ENCODE results near the gene RETSAT.
"Not testable (repeated sequence)": the region's sequence is repeated elsewhere in the genome, so short reads cannot be mapped to it uniquely, and the experiment has no call there.

RETSAT gene

DNA sequence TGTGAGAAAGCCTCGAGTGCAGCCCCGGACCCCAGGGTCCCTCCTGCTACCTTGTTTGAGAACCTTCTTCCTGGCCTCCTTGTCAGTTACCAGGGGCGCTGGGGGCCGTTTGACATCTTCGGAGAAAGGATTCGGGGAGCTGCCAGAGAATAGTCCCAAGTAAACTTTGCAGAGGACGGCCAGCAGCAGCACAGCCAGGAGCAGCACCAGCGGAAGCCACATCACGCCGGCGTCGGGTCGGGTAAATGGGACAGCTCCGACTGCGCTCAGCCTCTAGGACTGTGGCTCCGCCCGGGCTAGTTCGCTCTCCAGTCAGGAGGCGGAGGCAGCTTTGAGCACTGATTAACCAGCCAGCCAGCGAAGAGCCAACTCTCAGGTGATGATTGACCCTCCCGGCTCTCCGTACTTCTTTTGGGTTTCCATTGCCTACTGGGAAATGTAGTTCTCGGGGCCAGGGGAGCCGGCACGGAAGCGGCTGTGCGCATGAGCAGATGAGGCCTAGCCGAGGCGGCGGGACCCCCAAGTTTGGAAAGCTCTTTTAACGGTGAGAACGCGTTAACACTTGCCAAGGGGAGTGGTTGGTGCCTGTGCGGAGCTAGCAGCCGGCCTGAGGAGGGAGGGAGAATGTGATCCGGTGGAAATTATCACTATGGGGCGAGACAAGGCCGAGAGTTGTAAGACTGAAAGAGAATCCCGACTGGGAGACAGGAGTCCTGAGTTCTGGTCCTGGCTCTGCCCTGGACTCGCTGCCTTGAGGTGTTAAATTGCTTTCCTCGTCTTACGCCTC lies at the start of gene RETSAT, which contains the start of gene ELMOD3:
RETSAT (minus strand) TSS at position 243 of the 787 bp plus-strand sequence; CDS start at position 222, 21 bp downstream.
ELMOD3 (plus strand) TSS at position 484 of the 787 bp plus-strand sequence. CDS start 2,430 bp downstream, outside the sequence.
- peak; percentile 90 for DNase-seq

DNA sequence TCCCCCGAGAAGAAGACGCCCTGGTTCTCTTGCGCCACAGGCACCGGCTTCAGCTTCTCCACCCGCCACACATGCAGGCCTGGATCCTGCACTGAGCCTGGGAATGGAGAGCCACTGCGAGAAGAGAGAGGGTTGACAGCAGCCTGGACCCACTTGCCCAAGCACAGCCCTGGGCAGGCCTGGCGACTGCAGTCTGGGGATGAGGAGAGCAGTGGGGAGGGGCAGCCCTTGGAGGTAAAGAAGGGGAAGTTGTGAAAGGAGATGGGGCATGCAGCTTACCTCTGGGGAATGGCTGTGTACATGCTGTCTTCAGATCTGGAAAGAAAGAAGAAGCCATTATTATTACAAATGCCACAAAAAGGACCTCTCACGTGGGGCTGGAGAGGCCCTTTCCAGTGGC lies 47.5 kb upstream of the RETSAT start:
- DNase-seq = no peak

DNA sequence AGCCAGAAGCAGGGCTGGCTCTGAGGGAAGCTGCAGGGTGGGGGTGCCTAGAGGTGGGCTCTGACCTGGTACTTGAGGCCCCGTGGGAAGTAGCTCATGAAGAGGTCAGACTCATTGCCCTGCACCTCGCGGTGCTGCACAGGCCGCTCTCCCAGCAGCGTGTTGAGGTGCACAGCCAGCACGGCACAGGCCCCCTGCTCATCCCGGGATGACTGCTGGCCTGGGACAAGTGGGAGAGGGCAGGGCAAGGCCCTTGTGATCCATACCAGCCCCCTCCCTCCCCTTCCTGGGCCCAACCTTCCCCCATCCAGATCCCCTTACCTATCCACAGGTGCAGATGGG lies 47.1 kb upstream of the RETSAT start:
- DNase-seq = no peak

DNA sequence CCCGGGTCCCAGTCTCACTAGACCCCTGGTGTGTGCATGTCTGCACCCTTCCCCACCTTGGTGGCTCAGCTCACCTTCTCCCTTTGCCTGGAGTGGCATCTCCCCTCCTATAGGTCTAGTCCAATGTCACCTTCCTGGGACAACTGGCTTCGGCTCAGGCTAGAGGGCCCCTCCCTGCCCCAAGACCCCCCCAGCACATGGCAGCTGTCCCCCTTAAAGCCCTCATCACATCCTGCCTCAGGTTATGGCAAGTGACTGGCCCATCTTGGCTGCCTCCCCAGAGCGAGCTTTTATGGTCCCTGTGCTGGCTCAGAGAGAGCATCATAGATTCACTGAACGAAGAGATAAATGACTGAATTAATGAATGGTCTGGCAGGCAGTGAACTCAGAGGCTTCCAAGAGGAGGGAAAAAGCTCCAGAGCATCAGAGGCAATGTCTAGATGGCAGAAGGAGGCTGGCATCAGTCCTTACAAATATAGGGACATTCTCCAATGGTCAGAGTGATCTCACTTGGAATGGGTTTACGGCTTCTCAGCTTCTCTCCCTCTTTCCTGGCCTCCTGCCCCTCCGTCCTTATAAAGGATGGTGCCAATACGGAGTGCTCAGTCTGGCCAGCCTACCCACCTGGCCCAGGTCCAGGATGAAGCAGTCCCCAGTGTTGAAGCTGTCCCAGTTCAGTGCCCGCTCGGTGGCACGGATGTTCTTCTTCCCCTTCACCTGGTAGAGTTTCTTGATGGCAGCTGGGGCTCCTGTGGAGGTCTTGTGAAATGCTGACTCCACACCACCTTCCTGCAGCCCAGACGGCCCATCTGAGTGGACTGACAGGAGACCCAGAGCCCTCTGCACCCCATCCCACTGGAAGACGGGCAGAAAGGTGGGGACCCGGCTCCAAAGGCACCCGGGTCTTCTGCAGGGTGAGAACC lies 46.5 kb upstream of the RETSAT start:
- no peak for DNase-seq

DNA sequence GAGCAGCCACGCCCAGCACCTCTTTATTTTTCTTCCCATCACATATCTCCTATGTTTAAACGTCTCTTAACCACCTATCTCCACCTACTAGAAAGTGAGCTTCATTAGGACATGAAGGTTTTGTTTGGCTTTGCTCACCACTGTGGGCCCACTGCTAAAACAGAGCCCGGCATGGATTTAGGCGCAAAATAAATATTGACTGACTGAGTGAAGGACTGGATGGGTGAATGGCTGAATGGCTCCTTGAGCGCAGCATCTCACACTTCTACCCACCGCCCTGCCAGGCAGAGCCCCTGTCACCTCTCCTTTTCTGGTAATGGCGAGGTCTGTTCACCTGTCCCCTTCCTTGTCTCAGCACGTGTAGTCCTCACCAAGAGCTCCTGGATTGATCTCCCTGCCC lies 45.7 kb upstream of the RETSAT start:
- DNase-seq = peak; percentile 22

DNA sequence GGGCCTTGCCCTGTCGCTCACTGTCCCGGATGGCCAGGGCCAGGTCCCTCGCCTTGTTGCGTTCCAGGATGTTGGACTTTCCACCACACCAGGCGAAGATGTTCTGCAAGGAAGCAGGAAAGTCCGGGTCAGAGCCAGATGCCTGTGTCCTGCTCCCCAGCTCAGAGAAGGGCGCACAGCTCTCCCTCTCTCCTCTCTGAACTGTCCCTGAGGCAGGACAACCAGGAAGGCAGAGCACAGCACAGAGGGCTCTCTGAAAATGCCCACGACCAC lies 44.8 kb upstream of the RETSAT start:
- DNase-seq = peak; percentile 22

DNA sequence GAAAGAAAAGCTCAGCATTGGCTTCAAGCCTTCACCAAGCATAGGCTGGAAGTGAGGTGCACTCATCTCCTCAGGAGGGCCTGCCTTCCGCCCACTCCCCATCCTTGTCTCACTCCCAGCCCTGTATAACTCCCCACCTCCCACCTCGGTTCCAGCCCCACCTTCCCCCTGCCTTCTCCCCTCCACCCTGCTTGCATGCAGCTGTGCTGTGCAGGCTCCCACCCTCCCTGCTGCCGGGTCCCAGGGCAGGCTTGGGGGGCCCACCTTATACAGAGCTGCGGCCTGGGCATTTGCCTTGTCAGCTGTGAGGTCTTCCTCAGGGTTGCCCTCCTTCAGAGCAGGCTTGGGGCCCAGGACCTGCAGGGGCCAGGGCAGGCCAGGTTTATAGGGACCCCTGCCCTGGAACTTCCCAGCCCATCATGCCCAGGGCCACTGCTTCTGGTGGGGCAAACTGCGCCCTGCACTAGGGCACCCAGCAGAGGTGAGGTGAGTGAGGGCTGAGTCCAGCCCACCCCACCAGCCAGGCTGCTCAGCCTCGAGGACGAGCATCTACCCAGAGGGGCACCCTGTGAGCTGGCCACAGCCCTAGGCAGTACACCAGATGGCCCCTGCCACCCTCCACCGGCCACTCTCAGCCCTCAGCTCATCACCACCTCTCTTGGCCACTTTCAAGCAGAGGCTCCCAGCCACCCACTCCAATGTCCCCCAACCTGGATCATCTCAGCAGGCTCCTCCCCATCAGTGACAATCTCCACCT lies 44.3 kb upstream of the RETSAT start:
- DNase-seq = peak; percentile 23

DNA sequence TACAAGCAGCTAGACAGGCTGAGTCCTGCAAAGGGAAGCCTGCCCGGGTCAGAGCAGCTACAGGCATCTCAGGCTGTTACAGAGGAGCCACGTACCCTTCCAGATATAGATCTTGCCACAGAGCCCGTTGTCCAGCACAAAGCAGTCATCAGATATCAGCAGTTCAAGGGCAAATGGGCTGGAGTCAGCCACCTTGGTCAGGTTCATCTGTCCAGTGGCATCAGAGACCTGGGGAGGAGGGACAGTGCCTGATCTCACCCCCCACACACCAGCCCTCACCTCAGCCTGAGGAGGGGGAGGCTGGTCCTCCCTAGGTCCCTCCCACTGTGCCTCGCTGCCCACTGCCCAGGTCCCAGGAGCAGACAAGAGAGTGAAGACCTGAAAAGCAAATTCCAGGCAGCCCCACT lies 43.6 kb upstream of the RETSAT start:
- no peak for DNase-seq

DNA sequence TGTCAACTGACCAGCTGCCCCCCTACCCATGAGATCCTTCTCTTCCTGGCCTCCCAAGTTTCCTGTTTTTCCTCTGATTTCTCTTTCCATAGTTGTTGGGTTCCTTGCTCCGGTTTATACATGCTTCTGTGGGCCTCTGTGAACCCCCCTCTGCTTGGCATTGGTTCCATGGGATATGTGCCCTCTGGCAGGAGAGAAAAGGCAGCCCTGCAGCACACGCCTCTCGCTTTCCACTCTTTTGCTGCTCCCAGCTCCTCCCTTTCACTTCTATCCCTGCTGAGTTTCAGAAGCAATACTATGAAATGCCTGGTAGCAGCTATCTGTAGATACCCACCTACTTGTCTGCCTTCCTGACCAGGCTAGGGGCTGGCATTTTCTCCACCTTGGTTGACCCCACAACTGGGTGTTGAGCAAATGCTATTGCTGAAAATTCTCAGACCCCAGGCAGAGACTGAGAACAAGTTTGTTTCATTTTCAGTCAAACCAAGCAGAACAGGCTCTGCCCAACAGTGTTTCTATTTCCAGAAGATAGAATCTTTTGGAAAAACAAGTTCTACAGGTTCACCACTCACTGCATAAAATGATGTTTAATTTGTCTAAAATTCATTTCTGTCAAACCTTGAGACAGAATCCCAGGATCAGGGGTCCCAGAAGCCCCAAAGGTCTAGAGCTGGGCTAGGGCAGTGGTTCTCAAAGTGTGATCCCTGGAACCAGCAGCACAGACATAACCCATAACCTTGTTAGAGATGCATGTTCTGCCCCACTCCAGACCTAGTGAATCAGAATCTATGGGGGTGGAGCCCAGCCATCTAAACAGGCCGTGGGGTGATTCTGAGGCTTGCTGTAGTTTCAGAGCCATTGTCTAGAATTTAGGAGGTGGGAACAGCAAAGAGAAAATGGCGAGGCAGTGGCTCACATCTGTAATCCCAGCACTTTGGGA lies 42.5 kb upstream of the RETSAT start:
- DNase-seq = no peak

DNA sequence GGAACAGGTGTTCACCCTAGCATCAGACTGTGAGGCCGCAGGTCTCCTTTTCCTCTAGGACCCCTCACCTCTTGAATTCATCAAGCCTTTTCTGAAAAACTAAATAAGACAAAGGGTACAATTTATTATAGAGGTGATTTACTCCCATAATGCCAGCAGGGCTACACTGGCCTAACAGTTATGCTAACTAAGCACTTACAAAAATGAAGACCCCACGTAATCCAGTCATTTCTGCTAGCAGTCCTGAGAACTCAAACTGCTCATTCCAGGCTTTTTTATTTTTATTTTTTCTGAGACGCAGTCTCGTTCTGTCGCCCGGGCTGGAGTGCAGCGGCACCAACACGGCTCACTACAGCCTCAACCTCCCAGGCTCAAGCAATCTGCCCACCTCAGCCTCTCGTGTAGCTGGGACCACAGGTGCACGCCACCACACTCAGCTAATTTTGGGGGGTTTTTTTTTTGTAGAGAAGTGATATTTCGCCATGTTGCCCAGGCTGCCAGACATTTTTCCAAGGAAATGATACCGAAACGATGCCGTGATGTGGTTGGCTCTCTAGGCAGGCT lies 41.7 kb upstream of the RETSAT start:
- DNase-seq = no peak

DNA sequence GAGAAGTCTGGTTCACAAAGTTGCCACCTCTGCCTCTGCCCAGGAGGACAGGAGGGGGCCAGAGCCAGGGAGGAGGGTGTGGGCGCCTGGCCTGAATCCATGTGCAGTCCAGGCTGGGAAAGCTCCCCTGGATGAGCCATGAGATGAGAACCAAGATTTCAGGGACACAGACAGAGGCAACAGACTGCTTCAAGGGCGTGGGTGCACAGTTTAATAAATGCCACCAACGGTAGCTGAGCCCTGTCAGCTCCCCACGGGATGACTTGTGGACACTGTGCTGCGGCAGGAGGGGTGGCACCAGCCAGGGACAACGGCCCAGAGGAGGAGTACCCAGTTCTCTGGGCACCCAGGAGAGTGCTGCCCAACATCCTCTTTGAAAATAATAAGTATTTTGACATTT lies 40.6 kb upstream of the RETSAT start:
- DNase-seq = no peak

DNA sequence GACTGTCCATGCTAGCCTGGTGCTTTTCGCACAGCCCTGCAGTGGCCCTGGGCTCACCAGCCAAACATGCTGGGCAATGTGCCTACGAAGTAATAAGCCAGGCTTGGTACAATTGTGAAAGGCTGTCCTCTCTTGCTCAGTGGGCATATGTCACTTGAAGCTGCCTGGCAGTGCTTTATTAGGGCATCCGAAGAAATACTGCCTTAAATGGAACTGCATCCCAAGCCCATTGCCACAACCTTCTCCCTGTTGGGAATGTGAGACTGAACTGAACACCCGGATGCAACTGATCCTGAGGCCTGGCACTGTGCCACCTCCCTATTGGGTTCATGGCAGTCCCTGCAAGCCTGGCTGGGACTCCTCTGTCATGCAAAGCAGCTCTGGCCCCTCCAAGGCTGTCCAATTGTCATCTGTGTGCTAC lies 39.9 kb upstream of the RETSAT start:
- DNase-seq = no peak

DNA sequence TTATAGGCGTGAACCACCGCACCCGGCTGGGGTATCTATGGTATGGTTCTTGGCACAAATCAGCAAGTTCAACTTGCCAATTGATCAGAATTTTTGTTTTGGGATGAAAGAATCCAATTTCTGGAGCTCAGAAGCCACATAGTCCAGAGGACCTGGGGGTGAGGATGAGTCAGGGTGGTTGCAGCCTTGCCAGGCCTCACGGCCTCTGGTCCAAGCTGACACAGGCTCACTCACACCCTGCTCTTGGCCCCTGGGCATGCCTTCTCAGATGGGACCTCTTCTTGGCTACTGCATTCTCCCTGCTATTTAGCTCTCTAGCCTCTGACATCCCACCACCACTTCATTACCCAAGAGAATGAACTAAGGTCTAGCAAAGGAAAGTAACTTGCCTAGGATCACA lies 39.5 kb upstream of the RETSAT start:
- no peak for DNase-seq

DNA sequence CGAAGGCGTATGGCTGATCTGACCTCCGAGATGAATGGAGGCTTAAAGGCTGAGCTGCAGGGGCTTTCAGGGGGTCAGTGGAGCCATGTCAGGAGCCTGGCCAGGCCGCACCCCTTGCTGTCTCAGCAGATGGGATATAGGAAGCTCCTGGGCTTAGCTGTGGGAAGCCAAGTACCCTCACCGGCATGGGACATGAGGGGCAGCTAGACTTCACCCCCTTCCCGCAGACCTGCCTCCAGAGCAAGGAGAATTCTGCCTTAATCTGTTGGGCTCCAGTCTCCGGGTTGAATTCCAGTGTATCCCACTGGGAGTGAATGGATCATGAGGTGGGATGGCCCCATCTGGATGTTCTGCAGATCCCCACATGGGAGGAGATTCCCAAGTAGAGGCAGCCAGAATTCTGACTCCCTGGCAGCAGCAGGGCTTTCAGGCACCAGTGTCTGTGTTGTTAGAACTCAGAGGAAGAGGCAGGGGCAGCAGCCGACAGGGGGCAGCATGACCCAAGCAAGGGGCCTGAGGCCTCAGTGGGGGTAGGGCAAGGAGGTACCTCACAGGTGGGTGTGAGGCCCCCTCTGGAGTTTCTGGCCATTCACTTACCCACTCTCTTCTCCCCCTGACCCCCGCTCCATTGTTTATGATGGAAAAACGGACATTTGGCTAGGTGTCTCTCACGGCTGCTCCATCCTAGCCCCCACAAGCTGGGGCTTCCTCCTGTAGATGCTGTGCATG lies 36.8 kb upstream of the RETSAT start:
- DNase-seq = peak; percentile 68

DNA sequence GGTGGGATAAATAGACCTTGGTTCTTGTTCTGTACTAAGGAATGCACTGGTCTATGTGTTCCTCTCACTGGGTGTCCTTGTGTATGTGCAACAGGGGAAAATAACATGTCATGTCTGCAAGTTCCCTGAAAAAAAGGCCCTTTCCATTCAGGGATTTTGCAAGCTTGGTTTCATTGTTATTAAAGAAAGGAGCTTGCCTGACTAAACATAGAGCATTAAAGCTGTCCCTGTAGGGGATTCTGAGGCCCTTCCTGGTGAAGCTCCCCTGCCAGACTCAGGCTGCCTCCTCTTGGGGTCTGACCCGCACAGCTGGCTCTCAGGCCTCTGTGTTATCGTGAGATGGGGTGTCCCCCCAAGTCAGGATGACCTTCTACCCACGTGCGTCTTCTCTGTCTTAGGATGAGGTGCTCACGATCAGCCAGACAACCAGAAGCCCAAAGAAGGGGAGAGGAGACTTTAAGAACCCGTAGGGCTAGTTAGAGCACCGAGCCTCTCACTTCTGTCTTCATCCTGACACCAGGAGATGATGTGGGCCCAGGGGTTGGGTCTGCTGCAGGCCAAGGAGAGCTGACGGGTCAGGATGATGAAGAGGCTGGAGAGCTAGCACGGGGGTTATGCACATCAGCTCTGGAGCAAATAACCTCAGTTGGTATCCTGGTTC lies 34.7 kb upstream of the RETSAT start:
- no peak for DNase-seq

DNA sequence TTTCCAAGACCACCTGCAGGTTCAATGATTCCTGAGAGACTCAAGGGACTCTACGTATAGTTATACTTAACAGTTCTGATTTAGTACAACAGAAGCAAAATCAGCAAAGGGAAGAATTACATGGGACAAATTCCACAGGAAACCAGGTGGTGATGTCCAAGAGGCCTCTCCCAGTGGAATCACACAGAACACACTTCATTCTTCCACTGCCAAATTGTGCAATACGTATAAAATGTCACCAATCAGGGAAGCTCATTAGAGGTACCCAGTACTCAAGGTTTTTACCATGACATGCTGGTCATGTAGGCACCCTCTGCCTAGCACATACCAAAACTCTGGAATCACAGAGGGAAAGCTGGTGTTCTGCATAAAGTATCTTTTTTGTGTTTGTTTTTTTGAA lies 33.4 kb upstream of the RETSAT start:
- no peak for DNase-seq

DNA sequence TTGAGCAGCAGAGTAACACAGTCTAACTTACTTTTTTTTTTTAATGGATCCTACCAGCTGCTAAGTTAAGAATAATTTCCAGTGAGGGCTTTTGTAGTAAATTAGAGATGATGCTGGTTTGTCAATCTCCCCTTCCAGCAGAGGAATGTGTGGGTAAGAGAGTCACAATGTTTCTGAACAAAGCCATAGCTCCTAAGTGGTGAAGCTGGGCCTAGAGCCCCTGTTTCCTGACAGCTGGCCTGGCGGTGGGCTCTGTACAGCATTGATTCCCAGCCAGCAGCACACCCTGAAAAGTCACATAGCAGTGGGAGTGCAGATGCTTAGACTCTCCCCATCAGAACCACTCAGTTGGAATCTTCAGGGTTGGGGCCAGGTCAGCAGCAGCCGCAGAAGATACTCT lies 31.4 kb upstream of the RETSAT start:
- no peak for DNase-seq

DNA sequence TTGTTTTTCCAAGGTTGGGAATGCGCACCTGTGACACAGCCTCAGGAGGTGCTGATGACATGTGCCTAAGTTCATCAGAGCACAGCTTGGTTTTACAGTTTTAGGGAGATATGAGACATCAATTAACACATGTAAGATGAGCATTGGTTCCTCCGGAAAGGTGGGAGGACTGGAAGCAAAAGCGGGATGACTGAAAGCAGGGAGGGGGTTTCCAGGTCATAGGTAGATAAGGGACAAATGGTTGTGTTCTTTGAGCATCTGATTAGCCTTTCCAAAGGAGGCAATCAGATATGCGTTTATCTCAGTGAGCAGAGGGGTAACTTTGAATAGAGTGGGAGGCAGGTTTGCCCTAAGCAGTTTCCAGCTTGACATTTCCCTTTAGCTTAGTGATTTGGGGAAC lies 29.5 kb upstream of the RETSAT start:
- DNase-seq = no peak

DNA sequence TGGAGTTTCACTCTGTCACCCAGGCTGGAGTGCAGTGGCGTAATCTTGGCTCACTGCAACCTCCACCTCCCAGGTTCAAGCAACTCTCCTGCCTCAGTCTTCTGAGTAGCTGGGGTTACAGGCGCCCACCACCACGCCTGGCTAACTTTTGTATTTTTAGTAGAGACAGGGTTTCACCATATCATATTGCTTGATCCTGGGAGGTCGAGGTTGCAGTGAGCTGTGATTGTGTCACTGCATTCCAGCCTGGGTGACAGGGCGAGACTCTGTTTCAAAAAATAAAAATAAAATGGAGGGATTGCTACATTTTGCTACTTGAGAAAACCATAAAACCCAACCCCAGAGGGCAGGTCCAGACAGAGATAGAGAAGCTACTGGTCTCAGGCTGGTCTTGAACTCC lies 28.8 kb upstream of the RETSAT start:
- not testable (repeated sequence) for DNase-seq

DNA sequence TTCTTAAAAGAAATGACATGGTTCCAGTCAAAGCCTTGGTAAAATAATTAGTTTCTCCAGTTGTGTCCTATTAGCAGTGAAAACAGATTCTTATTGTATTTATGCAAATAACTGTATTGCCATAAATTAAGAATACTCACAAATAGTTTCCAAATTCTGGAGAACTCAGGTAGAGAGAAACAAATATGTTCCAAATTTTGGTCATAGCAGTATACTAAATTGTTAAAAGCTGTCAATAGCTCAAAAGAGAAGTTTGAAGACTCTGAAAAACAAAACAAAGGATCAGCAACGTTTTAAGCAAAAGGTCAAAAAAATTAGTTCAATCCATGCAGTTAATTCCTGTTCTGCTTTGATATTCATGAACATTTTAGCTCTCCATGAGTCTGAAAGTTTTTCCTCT lies 25.7 kb upstream of the RETSAT start:
- no peak for DNase-seq

DNA sequence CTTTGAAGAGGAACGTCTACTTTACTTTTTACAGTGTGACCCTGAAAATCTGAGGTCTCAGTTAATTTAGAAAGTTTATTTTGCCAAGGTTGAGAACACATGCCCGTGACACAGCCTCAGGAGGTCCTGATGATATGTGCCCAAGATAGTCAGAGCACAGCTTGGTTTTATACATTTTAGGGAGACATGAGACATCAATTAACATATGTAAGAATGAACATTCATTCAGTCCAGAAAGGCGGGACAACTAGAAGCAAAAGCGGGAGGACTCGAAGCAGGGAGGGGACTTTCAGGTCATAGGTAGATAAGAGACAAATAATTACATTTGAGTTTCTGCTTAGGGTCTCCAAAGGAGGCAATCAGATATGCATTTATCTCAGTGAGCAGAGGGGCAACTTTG lies 23.9 kb upstream of the RETSAT start:
- DNase-seq = no peak
